Hepatocyte (in vitro differentiated cells): Measurements from ENCODE around the gene MCL1. TPM values are rescaled to one million over a fixed set of nuclear protein-coding genes. Genes with fewer than 3 reads are reported as not detected.

Experiments used
- microRNA-seq: library from miRNA; unstranded; fragments of <30 nt; microRNA quantifications from one replicate; pipeline ENCODE4, GENCODE V29; 2017
- polyA plus RNA-seq: library from polyadenylated mRNA; unstranded; fragments of >200 nt; fragmentation: Nextera tagmentation; extraction: Ambion mirVana; gene quantifications from 2 replicates; pipeline ENCODE4 v1.2.1, GENCODE V29; 2016
- small RNA-seq: library from RNA; depleted of rRNA; stranded (forward); fragments of <200 nt; gene quantifications from one replicate; pipeline ENCODE3, GENCODE V24; 2014
- total RNA-seq: library from RNA; depleted of rRNA; stranded (reverse); fragments of >200 nt; gene quantifications from 2 replicates; pipeline ENCODE4 v1.2.3, GENCODE V29; 2014

The MCL1 gene
- total and polyA plus RNA-seq, 2 experiments from 2014 or later, result 150 to 388 TPM

Small RNA genes within 50 kb of the gene (microRNA-seq; reads per million reads assigned to microRNA genes)
- gene MIR4257, result not detected

Small RNA genes within 50 kb of the gene (small RNA-seq; reads per million reads assigned to genes)
- not detected for gene MIR4257
- gene RF00015, result not detected
- not detected for gene RF00561
- not detected for gene RN7SL473P
- gene RN7SL600P, result not detected

Other genes with a start within 250 kb of the MCL1 start
- 14.0 and 16.5 TPM in 2 replicates for gene RPRD2, start 215.5 kb downstream of the MCL1 start, total RNA-seq
- 15.7 and 18.8 TPM in 2 replicates for gene RPRD2, start 215.5 kb downstream of the MCL1 start, polyA plus RNA-seq
- gene TARS2, start 92.2 kb downstream of the MCL1 start, total RNA-seq, result 9.1 and 10.1 TPM in 2 replicates
- gene TARS2, start 92.2 kb downstream of the MCL1 start, polyA plus RNA-seq, result 18.2 and 19.2 TPM in 2 replicates
- 1.0 and 3.0 TPM in 2 replicates for gene ECM1, start 71.5 kb downstream of the MCL1 start, total RNA-seq
- gene ECM1, start 71.5 kb downstream of the MCL1 start, polyA plus RNA-seq, result 7.1 and 8.8 TPM in 2 replicates
- gene FALEC, start 63.9 kb downstream of the MCL1 start, total RNA-seq, result not detected in 2 replicates
- gene FALEC, start 63.9 kb downstream of the MCL1 start, polyA plus RNA-seq, result 0.39 TPM in 1 of 2 replicates, not detected in the other
- gene ADAMTSL4, start 30.2 kb downstream of the MCL1 start, total RNA-seq, result 3.7 and 8.1 TPM in 2 replicates
- gene ADAMTSL4, start 30.2 kb downstream of the MCL1 start, polyA plus RNA-seq, result 19.7 and 28.0 TPM in 2 replicates
- gene ENSA, start 50.0 kb upstream of the MCL1 start, total RNA-seq, result 101 and 148 TPM in 2 replicates
- 70.8 and 86.5 TPM in 2 replicates for gene ENSA, start 50.0 kb upstream of the MCL1 start, polyA plus RNA-seq
- gene GOLPH3L, start 117.5 kb upstream of the MCL1 start, total RNA-seq, result 20.8 and 36.7 TPM in 2 replicates
- gene GOLPH3L, start 117.5 kb upstream of the MCL1 start, polyA plus RNA-seq, result 15.5 and 21.8 TPM in 2 replicates
- 0.50 TPM in 1 of 2 replicates, not detected in the other for gene HORMAD1, start 141.3 kb upstream of the MCL1 start, total RNA-seq
- gene HORMAD1, start 141.3 kb upstream of the MCL1 start, polyA plus RNA-seq, result not detected in 2 replicates
- gene CTSS, start 186.2 kb upstream of the MCL1 start, total RNA-seq, result 5.3 and 10.4 TPM in 2 replicates
- gene CTSS, start 186.2 kb upstream of the MCL1 start, polyA plus RNA-seq, result 4.4 and 5.2 TPM in 2 replicates
- gene CTSK, start 228.7 kb upstream of the MCL1 start, total RNA-seq, result 54.3 and 57.0 TPM in 2 replicates
- 26.6 and 37.3 TPM in 2 replicates for gene CTSK, start 228.7 kb upstream of the MCL1 start, polyA plus RNA-seq